Endothelial cell of umbilical vein (primary cell): ENCODE results near the gene DISP2.

ENCODE experiments used
- CTCF ChIP-seq, 2 donors: IDR thresholded peaks; 1 replicate in 1 of 2; 2 replicates in 1 of 2; pipeline ENCODE4 v1.5.1; 2011; ENCODE audit warnings: low read length in 2 of 2, mild to moderate bottlenecking in 2 of 2, moderate library complexity in 2 of 2, control low read depth in 1 of 2, inconsistent platforms in 1 of 2, low read depth in 1 of 2; ENCODE audit not compliant: insufficient read depth in 1 of 2; ENCODE audit errors: extremely low read depth in 1 of 2
- EZH2 ChIP-seq: IDR thresholded peaks from 2 replicates; pipeline ENCODE4 v1.6.1; 2012; ENCODE audit warnings: borderline replicate concordance, low read depth, mild to moderate bottlenecking, moderate library complexity, low read length, inconsistent platforms; ENCODE audit not compliant: severe bottlenecking

GRCh38 chr15:40323239-40323952 lies 34.6 kb upstream of the DISP2 start, which contains the start of gene INAFM2:
- TF ChIP-seq CTCF (IDR thresholded peaks at IDR 0.05; ENCODE audit: extremely low read depth in 1 of 2, insufficient read depth in 1 of 2, low read depth in 1 of 2, low read length in 2 of 2) (peak; percentile 74 to 83), EZH2 (no peak)
